ENCODE data around the gene PARD3.

GRCh38 chr10:34305189-34305588 lies 509.9 kb downstream of the PARD3 start:
- TF ChIP-seq, protein P1, sequence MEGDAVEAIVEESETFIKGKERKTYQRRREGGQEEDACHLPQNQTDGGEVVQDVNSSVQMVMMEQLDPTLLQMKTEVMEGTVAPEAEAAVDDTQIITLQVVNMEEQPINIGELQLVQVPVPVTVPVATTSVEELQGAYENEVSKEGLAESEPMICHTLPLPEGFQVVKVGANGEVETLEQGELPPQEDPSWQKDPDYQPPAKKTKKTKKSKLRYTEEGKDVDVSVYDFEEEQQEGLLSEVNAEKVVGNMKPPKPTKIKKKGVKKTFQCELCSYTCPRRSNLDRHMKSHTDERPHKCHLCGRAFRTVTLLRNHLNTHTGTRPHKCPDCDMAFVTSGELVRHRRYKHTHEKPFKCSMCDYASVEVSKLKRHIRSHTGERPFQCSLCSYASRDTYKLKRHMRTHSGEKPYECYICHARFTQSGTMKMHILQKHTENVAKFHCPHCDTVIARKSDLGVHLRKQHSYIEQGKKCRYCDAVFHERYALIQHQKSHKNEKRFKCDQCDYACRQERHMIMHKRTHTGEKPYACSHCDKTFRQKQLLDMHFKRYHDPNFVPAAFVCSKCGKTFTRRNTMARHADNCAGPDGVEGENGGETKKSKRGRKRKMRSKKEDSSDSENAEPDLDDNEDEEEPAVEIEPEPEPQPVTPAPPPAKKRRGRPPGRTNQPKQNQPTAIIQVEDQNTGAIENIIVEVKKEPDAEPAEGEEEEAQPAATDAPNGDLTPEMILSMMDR (conservative IDR thresholded peaks at IDR 0.05 in 1 of 2, IDR thresholded peaks at IDR 0.05 in 1 of 2; ENCODE audit: low read depth in 1 of 2, low read length in 2 of 2): no peak
- TF ChIP-seq EZH2 (IDR thresholded peaks at IDR 0.05; ENCODE audit: low read length, missing control alignments): no peak

Measured in fibroblast of lung (primary cell).